ENCODE measurements around the gene CCDC158. TPM values are rescaled to one million over a fixed set of nuclear protein-coding genes. Genes with fewer than 3 reads are reported as not detected.

The CCDC158 gene
- total RNA-seq, 1 donor from 2014 or later: 0.74 TPM

- no peaks in the 10 kb centered on the region for H3K4me1 ChIP-seq
Observed at GRCh38 chr4:76357981-76358380, 63.0 kb downstream of the CCDC158 start.

GRCh38 chr4:76354517-76355473 is 66.1 kb downstream of the CCDC158 start:
- Histone ChIP-seq H3K27me3 (ENCODE audit: low read depth) (no peaks in the 10 kb centered on the region), H3K4me3 (no peak overlapping the region), H3K27ac (no peak overlapping the region), H3K4me1 (no peaks in the 10 kb centered on the region), H3K9me3 (peaks cover under 1% of the 10 kb centered on the region), H3K36me3 (no peaks in the 10 kb centered on the region)
- no peak for TF ChIP-seq CTCF (IDR thresholded peaks at IDR 0.05)
- intact Hi-C loops (cut with DNase I): no loop called here
- DNase-seq: no peak
- ATAC-seq: no peak

More at GRCh38 chr4:76357981-76358380, 63.0 kb downstream of the CCDC158 start:
- Histone ChIP-seq H3K27me3 (ENCODE audit: low read depth) (no peaks in the 10 kb centered on the region), H3K36me3 (no peaks in the 10 kb centered on the region), H3K27ac (no peak overlapping the region), H3K4me3 (no peak overlapping the region), H3K9me3 (peaks cover 8% of the 10 kb centered on the region)
- TF ChIP-seq CTCF (IDR thresholded peaks at IDR 0.05): no peak
- no peak for ATAC-seq
- no peak for DNase-seq
- intact Hi-C loops (cut with DNase I): no loop called here

- no peaks in the 10 kb centered on the region for H3K4me1 ChIP-seq
- intact Hi-C loops (cut with DNase I): no loop called here
- H3K9me3 ChIP-seq: peaks cover 5% of the 10 kb centered on the region
- H3K4me3 ChIP-seq: no peak overlapping the region
- no peaks in the 10 kb centered on the region for H3K36me3 ChIP-seq
- H3K27me3 ChIP-seq (ENCODE audit: low read depth): no peaks in the 10 kb centered on the region
- no peak for TF ChIP-seq CTCF (IDR thresholded peaks at IDR 0.05)
- DNase-seq: no peak
- no peak overlapping the region for H3K27ac ChIP-seq
- peak in 1 of 2 donors; percentile 59 for ATAC-seq
Observed at GRCh38 chr4:76342803-76343202, 78.1 kb downstream of the CCDC158 start.

- TF ChIP-seq CTCF (IDR thresholded peaks at IDR 0.05): no peak
- DNase-seq (no peak), ATAC-seq (peak; percentile 89 to 90)
- Histone ChIP-seq H3K4me3 (no peak overlapping the region), H3K36me3 (no peaks in the 10 kb centered on the region), H3K9me3 (no peaks in the 10 kb centered on the region), H3K27me3 (ENCODE audit: low read depth) (no peaks in the 10 kb centered on the region), H3K4me1 (no peaks in the 10 kb centered on the region), H3K27ac (no peak overlapping the region)
- intact Hi-C loops (cut with DNase I): no loop called here
Observed at GRCh38 chr4:76342191-76342590, 78.8 kb downstream of the CCDC158 start.

GRCh38 chr4:76341063-76341462 is 79.9 kb downstream of the CCDC158 start:
- peak in 1 of 2 donors; percentile 54 for ATAC-seq
- no peak overlapping the region for H3K4me3 ChIP-seq
- TF ChIP-seq CTCF (IDR thresholded peaks at IDR 0.05): no peak
- intact Hi-C loops (cut with DNase I): no loop called here
- no peaks in the 10 kb centered on the region for H3K4me1 ChIP-seq
- DNase-seq: no peak
- H3K27ac ChIP-seq: no peak overlapping the region
- H3K9me3 ChIP-seq: no peaks in the 10 kb centered on the region
- H3K36me3 ChIP-seq: no peaks in the 10 kb centered on the region
- no peaks in the 10 kb centered on the region for H3K27me3 ChIP-seq (ENCODE audit: low read depth)
